Parathyroid adenoma (tissue), 2 donors: ENCODE measurements around the gene RFTN1.
A peak's percentile ranks its signal among the peaks of the same experiment; 100 is the strongest.

Source experiments
- H2AFZ ChIP-seq: fragments of 300-600 bp; sonication (generic); one replicate; pipeline ENCODE4 v1.7.0; 2017; ENCODE audit warnings: antibody characterized with exemption, mild to moderate bottlenecking
- H3K27ac ChIP-seq: fragments of 300-600 bp; sonication (generic); one replicate; pipeline ENCODE4 v1.7.0; 2017
- H3K27me3 ChIP-seq: fragments of 300-600 bp; sonication (generic); one replicate; pipeline ENCODE4 v1.7.0; 2017; ENCODE audit warnings: low read length; ENCODE audit not compliant: control insufficient read depth, insufficient read depth
- H3K36me3 ChIP-seq: fragments of 300-600 bp; sonication (generic); one replicate; pipeline ENCODE4 v1.7.0; 2017; ENCODE audit warnings: low read length; ENCODE audit not compliant: control insufficient read depth, insufficient read depth
- H3K4me1 ChIP-seq: fragments of 300-600 bp; sonication (generic); one replicate; pipeline ENCODE4 v1.7.0; 2017; ENCODE audit warnings: control low read depth
- H3K4me2 ChIP-seq: fragments of 300-600 bp; sonication (generic); one replicate; pipeline ENCODE4 v1.7.0; 2017; ENCODE audit warnings: low read length
- H3K4me3 ChIP-seq: fragments of 300-600 bp; sonication (generic); one replicate; pipeline ENCODE4 v1.7.0; 2017; ENCODE audit warnings: low read depth, low read length
- H3K79me2 ChIP-seq: fragments of 300-600 bp; sonication (generic); one replicate; pipeline ENCODE4 v1.7.0; 2017; ENCODE audit warnings: control low read depth
- H3K9ac ChIP-seq: fragments of 300-600 bp; sonication (generic); one replicate; pipeline ENCODE4 v1.7.0; 2017; ENCODE audit warnings: mild to moderate bottlenecking
- H3K9me3 ChIP-seq: fragments of 300-600 bp; sonication (generic); one replicate; pipeline ENCODE4 v1.7.0; 2017; ENCODE audit warnings: low read length; ENCODE audit not compliant: control insufficient read depth
- CTCF ChIP-seq: fragments of 300-600 bp; sonication (generic); IDR thresholded peaks from one replicate; pipeline ENCODE4 v1.7.0; 2017; ENCODE audit warnings: antibody characterized with exemption, mild to moderate bottlenecking
- donor health status: primary hyperparathyroidism.

The RFTN1 gene

GRCh38 chr3:16485395-16485992 lies 28.0 kb downstream of the RFTN1 start:
- no peak overlapping the region for H3K4me3 ChIP-seq
- no peaks in the 10 kb centered on the region for H3K36me3 ChIP-seq
- no peaks in the 10 kb centered on the region for H3K27me3 ChIP-seq
- H2AFZ ChIP-seq = no peak overlapping the region
- H3K79me2 ChIP-seq = no peaks in the 10 kb centered on the region
- TF ChIP-seq CTCF = no peak
- no peak overlapping the region for H3K4me2 ChIP-seq
- no peak overlapping the region for H3K9ac ChIP-seq
- no peak overlapping the region for H3K27ac ChIP-seq
- H3K4me1 ChIP-seq = no peaks in the 10 kb centered on the region
- no peaks in the 10 kb centered on the region for H3K9me3 ChIP-seq

- Histone ChIP-seq H3K36me3 (no peaks in the 10 kb centered on the region), H3K4me3 (no peak overlapping the region), H3K79me2 (no peaks in the 10 kb centered on the region), H3K9me3 (no peaks in the 10 kb centered on the region), H3K4me2 (no peak overlapping the region), H3K4me1 (no peaks in the 10 kb centered on the region), H3K27me3 (no peaks in the 10 kb centered on the region), H3K9ac (no peak overlapping the region), H2AFZ (no peak overlapping the region), H3K27ac (peak overlapping the region; percentile 45)
- TF ChIP-seq CTCF = no peak
These were observed 28.5 kb downstream of the RFTN1 start for GRCh38 chr3:16484984-16485383.

GRCh38 chr3:16484216-16484615 lies 29.3 kb downstream of the RFTN1 start:
- H3K4me1 ChIP-seq = no peaks in the 10 kb centered on the region
- no peak overlapping the region for H3K9ac ChIP-seq

GRCh38 chr3:16482770-16483531 lies 30.5 kb downstream of the RFTN1 start:
- Histone ChIP-seq H3K4me3 (no peak overlapping the region), H3K27me3 (no peaks in the 10 kb centered on the region), H3K9ac (no peak overlapping the region), H3K79me2 (no peaks in the 10 kb centered on the region), H3K9me3 (no peaks in the 10 kb centered on the region), H3K36me3 (no peaks in the 10 kb centered on the region), H3K27ac (no peak overlapping the region), H2AFZ (no peak overlapping the region), H3K4me2 (no peak overlapping the region), H3K4me1 (no peaks in the 10 kb centered on the region)
- TF ChIP-seq CTCF = no peak

More at GRCh38 chr3:16484216-16484615, 29.3 kb downstream of the RFTN1 start:
- Histone ChIP-seq H3K79me2 (no peaks in the 10 kb centered on the region), H3K27ac (peak overlapping the region; percentile 45), H3K4me2 (no peak overlapping the region), H3K9me3 (no peaks in the 10 kb centered on the region), H2AFZ (no peak overlapping the region), H3K36me3 (no peaks in the 10 kb centered on the region), H3K4me3 (no peak overlapping the region), H3K27me3 (no peaks in the 10 kb centered on the region)
- no peak for TF ChIP-seq CTCF
